ENCODE results near the gene XRCC6.

XRCC6 gene

DNA sequence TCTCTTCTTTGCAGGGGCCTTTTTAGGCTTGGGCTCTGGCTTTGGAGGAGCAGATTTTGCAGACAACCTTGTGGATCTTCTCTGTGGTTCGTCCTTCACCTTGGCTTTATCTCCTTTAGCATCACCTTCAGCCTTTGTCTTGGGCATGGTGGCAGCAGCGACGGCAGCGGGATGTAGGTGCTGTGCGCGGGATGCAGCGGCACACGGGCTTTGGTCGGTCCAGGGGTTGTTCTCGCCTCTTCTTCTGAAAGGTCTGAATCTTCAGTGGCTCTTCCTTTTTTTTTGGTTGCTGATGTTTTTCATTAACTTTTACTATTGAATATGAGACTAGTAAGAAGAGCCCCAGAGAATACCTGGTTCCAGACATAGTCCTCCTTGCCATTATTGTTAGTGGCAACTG, 88.2 kb downstream of the XRCC6 start:
- H3K27ac ChIP-seq = no peak overlapping the region
- TF ChIP-seq, protein P1, sequence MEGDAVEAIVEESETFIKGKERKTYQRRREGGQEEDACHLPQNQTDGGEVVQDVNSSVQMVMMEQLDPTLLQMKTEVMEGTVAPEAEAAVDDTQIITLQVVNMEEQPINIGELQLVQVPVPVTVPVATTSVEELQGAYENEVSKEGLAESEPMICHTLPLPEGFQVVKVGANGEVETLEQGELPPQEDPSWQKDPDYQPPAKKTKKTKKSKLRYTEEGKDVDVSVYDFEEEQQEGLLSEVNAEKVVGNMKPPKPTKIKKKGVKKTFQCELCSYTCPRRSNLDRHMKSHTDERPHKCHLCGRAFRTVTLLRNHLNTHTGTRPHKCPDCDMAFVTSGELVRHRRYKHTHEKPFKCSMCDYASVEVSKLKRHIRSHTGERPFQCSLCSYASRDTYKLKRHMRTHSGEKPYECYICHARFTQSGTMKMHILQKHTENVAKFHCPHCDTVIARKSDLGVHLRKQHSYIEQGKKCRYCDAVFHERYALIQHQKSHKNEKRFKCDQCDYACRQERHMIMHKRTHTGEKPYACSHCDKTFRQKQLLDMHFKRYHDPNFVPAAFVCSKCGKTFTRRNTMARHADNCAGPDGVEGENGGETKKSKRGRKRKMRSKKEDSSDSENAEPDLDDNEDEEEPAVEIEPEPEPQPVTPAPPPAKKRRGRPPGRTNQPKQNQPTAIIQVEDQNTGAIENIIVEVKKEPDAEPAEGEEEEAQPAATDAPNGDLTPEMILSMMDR (conservative IDR thresholded peaks at IDR 0.05) = no peak

DNA sequence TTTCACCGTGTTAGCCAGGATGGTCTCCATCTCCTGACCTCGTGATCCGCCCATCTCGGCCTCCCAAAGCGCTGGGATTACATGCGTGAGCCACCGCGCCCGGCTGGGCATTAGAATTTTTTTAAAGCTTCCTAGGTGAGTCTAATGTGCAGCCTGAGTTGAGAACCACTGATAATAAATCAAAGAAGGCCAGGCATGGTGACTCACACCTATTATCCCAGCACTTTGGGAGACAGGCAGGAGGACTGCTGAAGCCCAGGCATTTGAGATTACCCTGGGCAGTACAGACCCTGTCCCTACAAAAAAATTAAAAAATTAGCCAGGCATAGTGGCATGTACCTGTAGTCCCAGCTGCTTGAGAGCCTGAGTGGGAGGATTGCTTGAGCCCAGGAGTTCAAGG, 91.9 kb downstream of the XRCC6 start:
- no peak overlapping the region for H3K27ac ChIP-seq
- TF ChIP-seq, protein P1 (conservative IDR thresholded peaks at IDR 0.05) = no peak

Measured in VCaP (cell line).